ENCODE results near the gene ELF3. TPM values are rescaled to one million over a fixed set of nuclear protein-coding genes. Genes with fewer than 3 reads are reported as not detected.
"Not testable (repeated sequence)": the region's sequence is repeated elsewhere in the genome, so short reads cannot be mapped to it uniquely, and the experiment has no call there.

ELF3 gene
- 128 and 153 TPM in 2 replicates for total RNA-seq

DNA sequence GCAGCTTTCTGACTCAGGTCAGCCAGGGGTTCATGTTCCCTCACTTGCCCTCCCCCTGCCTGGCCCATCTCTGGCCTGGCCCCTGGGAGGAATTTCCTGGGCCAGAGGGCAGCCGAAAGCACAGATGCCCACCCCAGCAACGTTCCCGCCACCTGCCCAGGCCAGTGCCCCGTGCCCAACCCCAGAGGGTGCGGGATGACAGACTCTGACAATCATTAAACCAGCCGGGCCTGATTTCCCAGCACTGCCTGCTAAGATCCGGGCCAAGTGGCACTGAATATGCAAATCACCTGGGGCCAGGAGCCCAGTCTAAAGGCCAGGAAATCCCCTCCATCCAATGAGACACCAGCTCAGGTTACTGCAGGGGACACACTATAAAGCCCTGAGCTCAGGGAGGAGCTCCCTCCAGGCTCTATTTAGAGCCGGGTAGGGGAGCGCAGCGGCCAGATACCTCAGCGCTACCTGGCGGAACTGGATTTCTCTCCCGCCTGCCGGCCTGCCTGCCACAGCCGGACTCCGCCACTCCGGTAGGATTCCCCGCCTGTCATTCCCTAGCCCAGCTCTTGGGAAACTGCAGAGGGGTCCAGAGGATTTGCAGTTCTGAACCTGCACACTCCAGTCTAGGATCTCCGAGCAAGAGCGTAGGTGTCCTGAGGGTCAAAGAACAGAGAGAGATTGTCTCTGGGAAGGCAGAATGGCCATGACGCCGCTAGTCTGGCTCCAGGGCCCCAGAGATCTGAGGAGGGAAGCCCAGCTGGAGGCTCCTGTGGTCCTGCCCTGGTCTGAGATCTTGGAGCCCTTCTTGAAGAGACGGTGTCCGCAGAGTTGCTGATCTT is at the start of gene ELF3:
Gene ELF3, plus strand, starts transcription at position 408 of the 836 bp plus-strand sequence. CDS start 550 bp downstream, outside the sequence.
- Histone ChIP-seq H3K36me3 (ENCODE audit: control insufficient read depth, insufficient read depth, low read length) (peaks cover 3% of the 10 kb centered on the region), H3K4me3 (ENCODE audit: low read depth, low read length) (peak within 1 kb of the TSS; percentile 70), H3K27me3 (ENCODE audit: control insufficient read depth, insufficient read depth, low read length) (no peaks in the 10 kb centered on the region)
- TF ChIP-seq, protein P1, sequence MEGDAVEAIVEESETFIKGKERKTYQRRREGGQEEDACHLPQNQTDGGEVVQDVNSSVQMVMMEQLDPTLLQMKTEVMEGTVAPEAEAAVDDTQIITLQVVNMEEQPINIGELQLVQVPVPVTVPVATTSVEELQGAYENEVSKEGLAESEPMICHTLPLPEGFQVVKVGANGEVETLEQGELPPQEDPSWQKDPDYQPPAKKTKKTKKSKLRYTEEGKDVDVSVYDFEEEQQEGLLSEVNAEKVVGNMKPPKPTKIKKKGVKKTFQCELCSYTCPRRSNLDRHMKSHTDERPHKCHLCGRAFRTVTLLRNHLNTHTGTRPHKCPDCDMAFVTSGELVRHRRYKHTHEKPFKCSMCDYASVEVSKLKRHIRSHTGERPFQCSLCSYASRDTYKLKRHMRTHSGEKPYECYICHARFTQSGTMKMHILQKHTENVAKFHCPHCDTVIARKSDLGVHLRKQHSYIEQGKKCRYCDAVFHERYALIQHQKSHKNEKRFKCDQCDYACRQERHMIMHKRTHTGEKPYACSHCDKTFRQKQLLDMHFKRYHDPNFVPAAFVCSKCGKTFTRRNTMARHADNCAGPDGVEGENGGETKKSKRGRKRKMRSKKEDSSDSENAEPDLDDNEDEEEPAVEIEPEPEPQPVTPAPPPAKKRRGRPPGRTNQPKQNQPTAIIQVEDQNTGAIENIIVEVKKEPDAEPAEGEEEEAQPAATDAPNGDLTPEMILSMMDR (IDR thresholded peaks at IDR 0.05; ENCODE audit: insufficient read depth, low read length, poor library complexity, severe bottlenecking) = no peak
- DNase-seq (ENCODE audit: low read depth) = peak; percentile 97

- H3K36me3 ChIP-seq (ENCODE audit: control insufficient read depth, insufficient read depth, low read length); H3K27me3 ChIP-seq (ENCODE audit: control insufficient read depth, insufficient read depth, low read length): not testable (repeated sequence)
These were observed 48.0 kb upstream of the ELF3 start for GRCh38 chr1:201962382-201962781.

DNA sequence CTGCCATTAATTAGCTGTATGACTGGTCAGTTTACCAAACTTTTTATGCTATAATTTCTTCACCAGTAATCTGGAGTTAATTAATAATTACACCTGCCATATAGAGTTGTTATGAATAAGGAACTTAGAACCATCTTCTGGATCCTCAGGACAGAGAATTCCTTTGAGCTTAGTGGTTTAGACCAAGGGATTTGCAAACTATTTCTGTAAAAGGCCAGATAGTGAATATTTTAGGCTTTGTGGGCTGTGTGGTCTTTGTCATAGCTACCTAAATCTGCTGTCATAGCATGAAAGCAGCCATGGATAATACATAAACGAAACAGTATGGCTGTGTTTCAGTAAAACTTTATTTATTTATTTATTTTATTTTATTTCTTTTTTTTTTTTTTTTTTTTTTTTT is 46.1 kb upstream of the ELF3 start:
- DNase-seq (ENCODE audit: low read depth) = no peak
- H3K27me3 ChIP-seq (ENCODE audit: control insufficient read depth, insufficient read depth, low read length) = no peaks in the 10 kb centered on the region
- H3K36me3 ChIP-seq (ENCODE audit: control insufficient read depth, insufficient read depth, low read length) = peaks cover 3% of the 10 kb centered on the region
- TF ChIP-seq, protein P1 (IDR thresholded peaks at IDR 0.05; ENCODE audit: insufficient read depth, low read length, poor library complexity, severe bottlenecking) = no peak
- H3K4me3 ChIP-seq (ENCODE audit: low read depth, low read length) = no peak overlapping the region

More at GRCh38 chr1:201962382-201962781, 48.0 kb upstream of the ELF3 start:
- not testable (repeated sequence) for DNase-seq (ENCODE audit: low read depth); H3K4me3 ChIP-seq (ENCODE audit: low read depth, low read length)

DNA sequence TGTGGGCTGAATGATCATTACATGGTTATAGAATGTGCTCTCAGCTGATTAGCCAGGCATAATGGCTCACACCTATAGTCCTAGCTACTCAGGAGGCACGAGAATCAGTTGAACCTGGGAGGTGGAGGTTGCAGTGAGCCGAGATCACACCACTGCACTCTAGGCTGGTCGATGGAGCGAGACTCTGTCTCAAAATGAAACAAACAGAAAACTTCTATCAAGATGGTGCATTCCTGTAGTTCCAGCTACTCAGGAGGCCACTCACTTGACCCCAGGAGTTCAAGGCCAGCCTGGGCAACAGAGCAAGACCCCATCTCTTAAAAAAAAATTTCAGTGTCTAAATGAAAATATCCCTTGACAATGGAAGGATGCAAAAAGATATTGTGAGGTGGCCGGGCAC is 44.2 kb upstream of the ELF3 start:
- DNase-seq (ENCODE audit: low read depth) = no peak
- no peaks in the 10 kb centered on the region for H3K27me3 ChIP-seq (ENCODE audit: control insufficient read depth, insufficient read depth, low read length)
- TF ChIP-seq, protein P1 (IDR thresholded peaks at IDR 0.05; ENCODE audit: insufficient read depth, low read length, poor library complexity, severe bottlenecking) = no peak
- H3K36me3 ChIP-seq (ENCODE audit: control insufficient read depth, insufficient read depth, low read length) = peaks cover 3% of the 10 kb centered on the region
- H3K4me3 ChIP-seq (ENCODE audit: low read depth, low read length) = no peak overlapping the region

GRCh38 chr1:201968202-201968925 is 42.0 kb upstream of the ELF3 start:
- Histone ChIP-seq H3K27me3 (ENCODE audit: control insufficient read depth, insufficient read depth, low read length) (no peaks in the 10 kb centered on the region), H3K4me3 (ENCODE audit: low read depth, low read length) (no peak overlapping the region), H3K36me3 (ENCODE audit: control insufficient read depth, insufficient read depth, low read length) (peaks cover 3% of the 10 kb centered on the region)
- DNase-seq (ENCODE audit: low read depth) = no peak
- TF ChIP-seq, protein P1 (IDR thresholded peaks at IDR 0.05; ENCODE audit: insufficient read depth, low read length, poor library complexity, severe bottlenecking) = no peak
